DND-41 (cell line): ENCODE results near the gene ESYT2.

ENCODE experiments used
- EZH2 ChIP-seq: IDR thresholded peaks from 3 replicates; pipeline ENCODE4 v1.6.1; 2012; ENCODE audit warnings: borderline replicate concordance, low read depth, mild to moderate bottlenecking, moderate library complexity, low read length, inconsistent platforms; ENCODE audit not compliant: severe bottlenecking
- TF ChIP-seq, protein P1 (sequence below): IDR thresholded peaks from 2 replicates; pipeline ENCODE4 v1.5.1; 2012; ENCODE audit warnings: borderline replicate concordance, low read length, moderate library complexity, mild to moderate bottlenecking; ENCODE audit not compliant: poor library complexity, severe bottlenecking; ENCODE audit errors: extremely low read depth

GRCh38 chr7:158820656-158821055 lies 8.7 kb downstream of the ESYT2 start:
- TF ChIP-seq EZH2, result no peak
- TF ChIP-seq, protein P1, sequence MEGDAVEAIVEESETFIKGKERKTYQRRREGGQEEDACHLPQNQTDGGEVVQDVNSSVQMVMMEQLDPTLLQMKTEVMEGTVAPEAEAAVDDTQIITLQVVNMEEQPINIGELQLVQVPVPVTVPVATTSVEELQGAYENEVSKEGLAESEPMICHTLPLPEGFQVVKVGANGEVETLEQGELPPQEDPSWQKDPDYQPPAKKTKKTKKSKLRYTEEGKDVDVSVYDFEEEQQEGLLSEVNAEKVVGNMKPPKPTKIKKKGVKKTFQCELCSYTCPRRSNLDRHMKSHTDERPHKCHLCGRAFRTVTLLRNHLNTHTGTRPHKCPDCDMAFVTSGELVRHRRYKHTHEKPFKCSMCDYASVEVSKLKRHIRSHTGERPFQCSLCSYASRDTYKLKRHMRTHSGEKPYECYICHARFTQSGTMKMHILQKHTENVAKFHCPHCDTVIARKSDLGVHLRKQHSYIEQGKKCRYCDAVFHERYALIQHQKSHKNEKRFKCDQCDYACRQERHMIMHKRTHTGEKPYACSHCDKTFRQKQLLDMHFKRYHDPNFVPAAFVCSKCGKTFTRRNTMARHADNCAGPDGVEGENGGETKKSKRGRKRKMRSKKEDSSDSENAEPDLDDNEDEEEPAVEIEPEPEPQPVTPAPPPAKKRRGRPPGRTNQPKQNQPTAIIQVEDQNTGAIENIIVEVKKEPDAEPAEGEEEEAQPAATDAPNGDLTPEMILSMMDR, result no peak
